Measurements from ENCODE around the gene GPR152.
A peak's percentile ranks its signal among the peaks of the same experiment; 100 is the strongest.
"Not testable (repeated sequence)": the region's sequence is repeated elsewhere in the genome, so short reads cannot be mapped to it uniquely, and the experiment has no call there.

Gene GPR152

GRCh38 chr11:67486481-67487195 lies 34.1 kb upstream of the GPR152 start:
- DNase-seq: no peak

DNA sequence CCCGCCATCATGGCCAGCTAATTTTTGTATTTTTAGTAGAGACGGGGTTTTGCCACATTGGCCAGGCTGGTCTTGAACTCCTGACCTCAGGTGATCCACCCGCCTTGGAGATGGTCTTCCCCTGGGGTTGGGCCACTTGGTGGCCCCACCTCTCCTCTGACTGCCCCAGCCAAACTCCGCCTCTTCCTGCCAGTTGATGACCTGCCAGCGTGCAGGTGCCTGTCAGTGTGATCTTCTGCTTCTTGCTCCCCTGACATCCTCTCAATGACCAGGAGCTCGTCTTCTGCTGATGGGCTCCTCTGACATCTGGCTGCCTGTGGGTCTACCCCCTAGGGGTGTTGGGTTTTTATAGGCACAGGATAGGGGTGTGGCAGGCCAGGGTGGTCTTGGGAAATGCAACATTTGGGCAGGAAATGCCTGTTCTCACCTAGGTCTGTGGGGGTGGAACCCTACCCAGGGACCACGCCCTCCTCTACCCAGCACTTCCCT lies 33.4 kb upstream of the GPR152 start:
- DNase-seq: peak; percentile 23

GRCh38 chr11:67484847-67485311 lies 32.4 kb upstream of the GPR152 start:
- DNase-seq: peak; percentile 69

GRCh38 chr11:67483831-67484665 lies 31.5 kb upstream of the GPR152 start:
- peak; percentile 31 for DNase-seq

- peak; percentile 99 for DNase-seq
These were observed 30.6 kb upstream of the GPR152 start, which contains the start of gene AIP for GRCh38 chr11:67482827-67483798. Gene AIP, plus strand, starts transcription at chr11:67483026. Its CDS starts 133 bp downstream, at chr11:67483159.

DNA sequence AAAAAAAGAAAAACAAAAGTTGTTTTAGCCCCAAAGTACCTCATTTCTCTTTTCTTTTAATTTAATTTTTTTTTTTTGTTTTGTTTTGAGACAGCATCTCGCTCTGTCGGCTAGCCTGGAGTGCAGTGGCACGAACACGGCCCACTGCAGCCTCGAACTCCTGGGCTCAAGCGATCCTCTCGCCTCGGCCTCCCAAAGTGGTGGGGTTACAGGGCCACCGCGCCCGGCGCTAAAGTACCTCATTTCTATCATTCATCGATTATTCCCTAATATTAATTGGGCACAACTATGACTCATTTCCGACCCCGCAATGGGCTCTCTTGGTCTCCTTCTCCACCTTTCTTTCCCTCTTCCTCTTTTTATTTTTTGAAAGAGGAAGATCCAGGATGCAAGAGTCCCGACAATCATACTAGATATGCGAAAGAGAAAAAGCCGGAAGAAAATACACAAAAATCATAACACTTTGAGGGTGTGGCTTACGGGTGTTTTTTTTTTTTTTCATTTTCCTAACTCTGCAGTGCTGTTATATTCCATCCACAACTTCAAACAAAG lies 29.8 kb upstream of the GPR152 start:
- DNase-seq: no peak

GRCh38 chr11:67477344-67478050 lies 25.0 kb upstream of the GPR152 start:
- not testable (repeated sequence) for DNase-seq

DNA sequence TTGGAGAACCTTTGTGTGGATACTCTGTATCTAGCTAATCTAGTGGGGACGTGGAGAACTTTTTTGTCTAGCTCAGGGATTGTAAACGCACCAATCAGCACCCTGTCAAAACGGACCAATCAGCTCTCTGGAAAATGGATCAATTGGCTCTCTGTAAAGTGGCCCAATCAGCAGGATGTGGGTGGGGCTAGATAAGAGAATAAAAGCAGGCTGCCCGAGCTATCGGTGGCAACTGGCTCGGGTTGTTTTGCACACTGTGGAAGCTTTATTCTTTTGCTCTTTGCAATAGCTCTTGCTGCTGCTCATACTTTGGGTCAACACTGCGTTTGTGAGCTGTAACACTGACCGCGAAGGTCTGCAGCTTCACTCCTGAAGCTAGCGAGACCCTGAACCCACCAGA lies 24.2 kb upstream of the GPR152 start:
- not testable (repeated sequence) for DNase-seq

- DNase-seq: no peak
These were observed 20.4 kb upstream of the GPR152 start for GRCh38 chr11:67472882-67473281.

DNA sequence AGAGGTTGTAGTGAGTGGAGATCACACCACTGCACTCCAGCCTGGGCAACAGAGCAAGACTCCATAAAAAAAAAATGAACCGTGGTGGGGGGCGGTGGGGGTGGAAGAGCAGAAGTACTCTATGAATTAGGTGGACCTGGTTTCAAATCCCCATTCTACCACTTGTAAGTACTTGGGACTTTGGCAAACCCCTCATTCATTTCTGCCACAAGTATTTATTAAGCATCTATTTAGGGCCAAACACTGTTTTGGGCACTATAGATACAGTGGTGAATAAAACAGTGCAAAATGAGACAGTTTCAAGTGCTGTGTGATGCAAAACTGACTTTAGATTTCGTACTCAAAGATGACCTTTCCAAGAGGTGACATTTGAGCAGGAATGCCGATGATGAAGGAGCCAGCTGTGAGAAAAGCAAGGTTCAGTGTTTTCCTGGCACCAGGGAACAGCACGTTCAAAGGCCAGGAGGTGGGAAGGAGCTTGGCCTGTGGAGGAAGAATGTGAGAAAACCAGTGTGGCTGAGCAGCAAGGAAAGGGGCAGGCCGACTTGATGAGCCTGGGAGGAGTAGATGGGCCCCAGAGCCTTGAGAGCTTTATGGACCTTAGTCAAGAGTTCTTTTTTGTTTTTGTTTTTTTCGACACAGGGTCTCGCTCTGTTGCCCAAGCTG lies 17.9 kb upstream of the GPR152 start:
- DNase-seq: no peak

DNA sequence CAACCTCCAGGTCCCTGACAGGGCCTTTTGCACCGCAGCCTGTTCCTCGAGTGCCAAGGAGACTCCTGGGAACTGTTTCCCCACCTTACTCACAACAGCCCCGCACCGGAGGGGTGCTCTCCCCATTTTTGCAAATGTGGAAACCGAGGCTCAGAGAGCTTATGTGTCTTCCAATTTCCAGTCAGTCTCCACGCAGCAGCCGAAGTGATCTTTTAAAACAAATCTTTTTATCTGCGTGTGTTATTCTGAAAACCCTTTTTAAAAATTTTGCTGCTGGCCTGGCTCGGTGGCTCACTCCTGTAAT lies 16.9 kb upstream of the GPR152 start:
- DNase-seq: no peak

DNA sequence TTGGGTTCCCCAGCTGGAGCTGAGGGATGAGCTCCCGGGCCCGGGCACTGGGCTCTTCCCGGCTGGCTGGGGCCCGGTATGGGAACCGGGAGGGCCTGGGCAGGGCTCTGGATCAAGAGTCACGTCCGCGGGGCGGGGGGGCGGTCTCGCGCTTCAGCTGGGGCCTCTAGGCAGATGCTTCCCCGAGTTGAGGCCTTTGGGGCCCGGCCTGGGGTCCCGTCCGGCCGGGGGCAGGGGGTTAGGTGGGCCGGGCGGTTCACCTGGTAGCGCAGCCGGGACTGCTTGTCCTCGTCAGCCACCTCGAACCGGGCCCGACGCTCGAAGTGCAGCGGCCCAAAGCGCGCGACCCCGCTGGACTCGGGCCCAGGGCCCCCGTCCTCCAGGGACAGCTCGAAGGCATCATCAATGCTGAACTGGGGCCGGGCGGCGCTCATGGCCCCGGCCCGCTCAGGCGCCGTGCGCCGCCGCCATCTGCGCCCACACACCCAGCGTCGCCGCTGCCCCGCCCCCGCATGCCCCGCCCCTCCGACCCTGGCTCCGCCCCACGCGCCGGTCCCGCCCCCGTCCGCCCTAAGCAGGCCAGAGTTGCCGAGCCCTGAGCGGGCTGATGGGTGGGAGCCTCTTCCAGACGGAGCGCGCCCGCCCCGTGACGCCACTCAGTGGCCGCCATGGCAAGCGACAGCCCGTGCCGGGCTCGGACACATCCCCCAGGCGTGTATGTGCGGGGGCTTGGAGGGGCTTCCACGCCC lies 16.4 kb upstream of the GPR152 start, which contains the start of gene TMEM134:
TSS of gene TMEM134 (minus strand) at position 493 of the 749 bp plus-strand sequence. CDS start at position 434, 59 bp downstream.
- DNase-seq: peak; percentile 96

- no peak for DNase-seq
These were observed 15.9 kb upstream of the GPR152 start for GRCh38 chr11:67468456-67468758.

- no peak for DNase-seq
These were observed 15.5 kb upstream of the GPR152 start for GRCh38 chr11:67468056-67468455.

- no peak for DNase-seq
These were observed 14.6 kb upstream of the GPR152 start for GRCh38 chr11:67466962-67467771.

GRCh38 chr11:67466367-67466766 lies 13.8 kb upstream of the GPR152 start:
- DNase-seq: no peak

GRCh38 chr11:67465530-67465929 lies 13.0 kb upstream of the GPR152 start:
- DNase-seq: peak; percentile 47

- peak; percentile 22 for DNase-seq
These were observed 12.6 kb upstream of the GPR152 start for GRCh38 chr11:67465189-67465510.

DNA sequence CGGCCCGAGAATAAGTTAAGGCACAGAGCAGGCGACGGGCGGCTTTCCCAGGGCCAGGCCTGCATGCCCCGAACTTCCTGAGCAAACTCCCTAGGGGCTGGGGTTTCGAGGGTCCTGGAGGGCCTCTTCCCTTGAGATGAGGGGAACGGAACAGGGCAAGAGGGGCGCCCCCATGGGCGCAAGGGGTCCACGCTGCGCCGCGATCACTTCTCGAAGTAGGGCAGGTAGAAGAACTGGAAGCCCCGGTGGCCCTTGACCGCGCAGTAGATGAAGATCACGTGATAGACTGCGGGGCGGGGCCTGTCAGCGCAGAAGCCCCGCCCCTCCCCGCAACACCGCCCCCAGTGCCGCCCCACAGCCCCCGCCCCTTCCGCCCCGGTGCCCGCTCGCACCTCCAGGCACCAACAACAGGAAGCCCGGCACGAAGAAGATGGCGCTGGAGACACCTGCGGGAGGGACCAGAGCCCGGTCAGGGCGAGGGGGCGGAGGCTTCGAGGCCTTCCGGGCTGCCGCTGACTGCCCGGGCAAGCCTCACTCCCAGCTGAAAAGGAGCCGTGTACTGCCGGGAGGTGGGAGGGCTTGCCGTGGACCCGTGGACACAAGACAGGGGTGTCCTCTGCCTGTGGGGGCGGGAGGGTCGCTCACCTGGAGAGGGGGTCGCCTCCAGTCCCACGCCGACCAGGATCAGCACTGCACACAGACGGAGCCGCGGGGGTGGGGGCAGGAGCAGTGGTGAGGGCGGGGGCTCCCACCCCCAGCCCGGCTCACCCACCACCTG lies 12.1 kb upstream of the GPR152 start:
- peak; percentile 95 for DNase-seq
